H1 (cell line): ENCODE measurements around the gene BSN.

Experiments used
- EZH2 ChIP-seq: fragments of 200-600 bp; sonication (generic); IDR thresholded peaks from 2 replicates; pipeline ENCODE4 v1.7.1; 2012; ENCODE audit warnings: low read depth, mild to moderate bottlenecking, moderate library complexity, low read length, inconsistent platforms; ENCODE audit not compliant: severe bottlenecking
- POLR2A ChIP-seq, 2 experiments: IDR thresholded peaks; 1 replicate in 1 of 2; 2 replicates in 1 of 2; pipeline ENCODE4 v1.6.1; 2011; ENCODE audit warnings: low read depth in 2 of 2, low read length in 2 of 2, mild to moderate bottlenecking in 2 of 2; ENCODE audit errors: control extremely low read depth in 1 of 2
- POLR2AphosphoS5 ChIP-seq: IDR thresholded peaks from 2 replicates; pipeline ENCODE4 v1.6.1; 2011; ENCODE audit warnings: low read depth, low read length
- RAD21 ChIP-seq, 2 experiments: IDR thresholded peaks in 1 of 2; conservative IDR thresholded peaks in 1 of 2; 2 replicates each; pipeline ENCODE4 v1.6.1; 2011; ENCODE audit warnings: low read depth in 2 of 2, low read length in 2 of 2, improper control_type of control experiment in 1 of 2, inconsistent platforms in 1 of 2, mild to moderate bottlenecking in 1 of 2, moderate library complexity in 1 of 2
- SIN3A ChIP-seq, 2 experiments: IDR thresholded peaks in 1 of 2; conservative IDR thresholded peaks in 1 of 2; 2 replicates each; pipeline ENCODE4 v1.6.1; 2011 to 2012; ENCODE audit warnings: low read length in 2 of 2, improper control_type of control experiment in 1 of 2, low read depth in 1 of 2, mild to moderate bottlenecking in 1 of 2
- TAF7 ChIP-seq: optimal IDR thresholded peaks from 2 replicates; pipeline ENCODE3; 2011; ENCODE audit warnings: low read depth, mild to moderate bottlenecking, inconsistent platforms, low read length, moderate library complexity, borderline replicate concordance
- TF ChIP-seq, protein P1 (sequence below), 3 experiments: IDR thresholded peaks; 1 replicate in 2 of 3; 2 replicates in 1 of 3; pipeline versions ENCODE4 v1.5.1 to v1.6.1; 2011; ENCODE audit warnings: low read length in 3 of 3, mild to moderate bottlenecking in 3 of 3, inconsistent platforms in 2 of 3, low read depth in 1 of 3, moderate library complexity in 1 of 3; ENCODE audit not compliant: insufficient read depth in 1 of 3; ENCODE audit errors: control extremely low read depth in 1 of 3

DNA sequence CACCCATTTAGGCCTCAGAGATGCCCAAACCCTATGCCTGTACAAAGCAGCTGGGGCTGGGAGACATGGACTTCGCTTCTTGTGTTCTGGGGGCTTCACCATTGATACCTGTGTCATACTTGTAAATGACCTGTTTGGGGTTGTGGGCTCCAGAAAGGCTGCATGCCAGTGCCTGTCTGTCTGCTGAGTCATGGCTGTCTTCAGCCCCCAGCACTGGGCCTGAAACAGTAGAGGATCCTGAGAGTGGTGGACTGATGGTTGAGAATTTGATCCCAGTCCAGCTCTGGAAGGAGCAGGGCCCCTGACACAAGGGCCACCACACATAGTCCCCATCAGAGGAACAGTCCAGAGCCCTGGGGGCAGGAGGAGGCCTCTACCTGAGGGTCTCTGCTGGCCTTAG, 95.3 kb downstream of the BSN start:
- no peak for TF ChIP-seq RAD21 (IDR thresholded peaks at IDR 0.05 in 1 of 2, conservative IDR thresholded peaks at IDR 0.05 in 1 of 2; ENCODE audit: low read depth in 2 of 2, low read length in 2 of 2)
- no peak for TF ChIP-seq TAF7
- TF ChIP-seq POLR2A (IDR thresholded peaks at IDR 0.05; ENCODE audit: control extremely low read depth in 1 of 2, low read depth in 2 of 2, low read length in 2 of 2), result no peak
- TF ChIP-seq POLR2AphosphoS5, result no peak
- TF ChIP-seq, protein P1, sequence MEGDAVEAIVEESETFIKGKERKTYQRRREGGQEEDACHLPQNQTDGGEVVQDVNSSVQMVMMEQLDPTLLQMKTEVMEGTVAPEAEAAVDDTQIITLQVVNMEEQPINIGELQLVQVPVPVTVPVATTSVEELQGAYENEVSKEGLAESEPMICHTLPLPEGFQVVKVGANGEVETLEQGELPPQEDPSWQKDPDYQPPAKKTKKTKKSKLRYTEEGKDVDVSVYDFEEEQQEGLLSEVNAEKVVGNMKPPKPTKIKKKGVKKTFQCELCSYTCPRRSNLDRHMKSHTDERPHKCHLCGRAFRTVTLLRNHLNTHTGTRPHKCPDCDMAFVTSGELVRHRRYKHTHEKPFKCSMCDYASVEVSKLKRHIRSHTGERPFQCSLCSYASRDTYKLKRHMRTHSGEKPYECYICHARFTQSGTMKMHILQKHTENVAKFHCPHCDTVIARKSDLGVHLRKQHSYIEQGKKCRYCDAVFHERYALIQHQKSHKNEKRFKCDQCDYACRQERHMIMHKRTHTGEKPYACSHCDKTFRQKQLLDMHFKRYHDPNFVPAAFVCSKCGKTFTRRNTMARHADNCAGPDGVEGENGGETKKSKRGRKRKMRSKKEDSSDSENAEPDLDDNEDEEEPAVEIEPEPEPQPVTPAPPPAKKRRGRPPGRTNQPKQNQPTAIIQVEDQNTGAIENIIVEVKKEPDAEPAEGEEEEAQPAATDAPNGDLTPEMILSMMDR (IDR thresholded peaks at IDR 0.05; ENCODE audit: control extremely low read depth in 1 of 3, insufficient read depth in 1 of 3, low read depth in 1 of 3, low read length in 3 of 3), result no peak
- TF ChIP-seq SIN3A (conservative IDR thresholded peaks at IDR 0.05 in 1 of 2, IDR thresholded peaks at IDR 0.05 in 1 of 2; ENCODE audit: low read depth in 1 of 2, low read length in 2 of 2), result no peak
- TF ChIP-seq EZH2, result no peak
